ENCODE data around the gene FOXL3.

FOXL3 gene

DNA sequence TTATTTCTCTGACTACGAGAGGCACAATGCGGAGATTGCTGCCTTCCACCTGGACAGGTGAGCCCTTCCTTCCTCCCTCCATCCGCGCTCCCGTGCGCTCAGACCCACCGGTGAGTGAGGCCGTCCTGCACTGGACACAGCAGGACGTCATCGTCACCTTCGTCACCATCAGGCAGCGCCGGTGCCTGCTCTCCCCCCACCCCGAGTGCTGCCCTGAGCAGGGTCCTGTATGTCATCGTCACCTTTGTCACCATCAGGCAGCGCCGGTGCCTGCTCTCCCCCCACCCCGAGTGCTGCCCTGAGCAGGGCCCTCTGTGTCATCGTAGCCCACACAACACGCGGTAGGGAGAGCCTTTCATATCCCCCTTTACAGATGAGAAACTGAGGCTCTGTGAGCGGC, 43.5 kb upstream of the FOXL3 start:
- TF ChIP-seq, protein P1, sequence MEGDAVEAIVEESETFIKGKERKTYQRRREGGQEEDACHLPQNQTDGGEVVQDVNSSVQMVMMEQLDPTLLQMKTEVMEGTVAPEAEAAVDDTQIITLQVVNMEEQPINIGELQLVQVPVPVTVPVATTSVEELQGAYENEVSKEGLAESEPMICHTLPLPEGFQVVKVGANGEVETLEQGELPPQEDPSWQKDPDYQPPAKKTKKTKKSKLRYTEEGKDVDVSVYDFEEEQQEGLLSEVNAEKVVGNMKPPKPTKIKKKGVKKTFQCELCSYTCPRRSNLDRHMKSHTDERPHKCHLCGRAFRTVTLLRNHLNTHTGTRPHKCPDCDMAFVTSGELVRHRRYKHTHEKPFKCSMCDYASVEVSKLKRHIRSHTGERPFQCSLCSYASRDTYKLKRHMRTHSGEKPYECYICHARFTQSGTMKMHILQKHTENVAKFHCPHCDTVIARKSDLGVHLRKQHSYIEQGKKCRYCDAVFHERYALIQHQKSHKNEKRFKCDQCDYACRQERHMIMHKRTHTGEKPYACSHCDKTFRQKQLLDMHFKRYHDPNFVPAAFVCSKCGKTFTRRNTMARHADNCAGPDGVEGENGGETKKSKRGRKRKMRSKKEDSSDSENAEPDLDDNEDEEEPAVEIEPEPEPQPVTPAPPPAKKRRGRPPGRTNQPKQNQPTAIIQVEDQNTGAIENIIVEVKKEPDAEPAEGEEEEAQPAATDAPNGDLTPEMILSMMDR (conservative IDR thresholded peaks at IDR 0.05; ENCODE audit: low read depth, low read length) = no peak
- H3K4me3 ChIP-seq (ENCODE audit: low read length) = no peak overlapping the region
- DNase-seq (ENCODE audit: low read depth) = no peak

DNA sequence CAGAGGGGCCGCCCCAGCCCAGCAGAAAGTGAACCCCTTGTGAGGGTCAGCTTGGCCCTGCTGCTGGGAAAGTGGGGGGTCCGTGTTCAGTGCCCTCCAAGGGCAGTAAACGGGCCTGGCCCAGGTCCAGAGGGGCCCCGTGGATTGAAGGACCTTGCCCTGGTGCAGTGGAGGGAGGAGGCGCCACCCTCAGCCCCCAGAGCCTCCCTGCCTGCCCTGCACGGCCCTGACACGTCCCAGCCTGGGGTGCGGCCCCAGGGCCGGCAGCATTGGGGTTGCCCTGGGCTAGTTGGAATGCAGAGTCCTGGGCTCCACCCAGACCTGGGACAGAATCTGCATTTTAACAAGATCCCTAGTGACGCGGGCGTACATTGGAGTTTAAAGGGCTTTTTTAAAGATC, 42.8 kb upstream of the FOXL3 start:
- TF ChIP-seq, protein P1 (conservative IDR thresholded peaks at IDR 0.05; ENCODE audit: low read depth, low read length) = no peak
- H3K4me3 ChIP-seq (ENCODE audit: low read length) = no peak overlapping the region
- no peak for DNase-seq (ENCODE audit: low read depth)

DNA sequence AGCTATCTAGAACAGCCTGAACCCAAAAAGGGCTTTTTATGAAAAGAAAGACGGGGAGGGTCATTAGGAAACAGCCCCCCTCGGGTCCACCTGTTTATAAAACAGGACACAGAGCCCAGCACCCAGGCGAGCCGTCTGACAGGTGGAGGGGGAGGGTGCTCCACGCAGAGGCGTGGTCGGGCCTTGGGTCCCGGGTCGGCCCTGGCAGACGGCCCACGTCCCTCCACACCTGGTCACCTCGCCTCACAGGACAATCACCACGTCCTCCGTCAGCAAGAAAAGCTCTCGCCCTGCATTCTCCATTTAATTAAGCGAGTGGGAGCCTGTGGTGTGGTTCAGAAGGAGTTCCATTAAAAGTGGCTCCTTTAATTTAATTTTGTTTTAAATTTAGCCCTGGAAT, 42.3 kb upstream of the FOXL3 start:
- TF ChIP-seq, protein P1 (conservative IDR thresholded peaks at IDR 0.05; ENCODE audit: low read depth, low read length) = no peak
- no peak overlapping the region for H3K4me3 ChIP-seq (ENCODE audit: low read length)
- DNase-seq (ENCODE audit: low read depth) = no peak

GRCh38 chr7:248732-249435, 41.1 kb upstream of the FOXL3 start:
- TF ChIP-seq, protein P1 (conservative IDR thresholded peaks at IDR 0.05; ENCODE audit: low read depth, low read length) = no peak
- DNase-seq (ENCODE audit: low read depth) = no peak
- no peak overlapping the region for H3K4me3 ChIP-seq (ENCODE audit: low read length)

DNA sequence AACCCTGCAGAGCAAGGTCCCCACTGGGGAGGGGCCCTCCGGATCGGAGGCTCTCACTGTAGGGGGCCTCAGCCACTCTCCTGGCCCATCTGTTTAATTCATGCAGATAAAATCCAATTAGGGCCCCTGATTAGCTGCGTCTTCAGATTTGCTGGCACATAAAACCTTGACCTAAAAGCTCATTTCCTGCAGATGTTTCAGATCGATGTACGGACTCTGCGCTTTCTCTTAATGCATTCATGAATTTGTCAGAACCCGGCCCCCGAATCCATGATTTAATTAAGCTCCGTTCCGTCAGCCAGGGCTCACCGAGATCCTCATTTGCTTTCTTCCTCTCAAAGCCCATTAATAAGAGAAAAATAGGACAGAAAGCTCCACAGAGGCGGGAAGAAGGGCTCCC, 40.0 kb upstream of the FOXL3 start:
- H3K4me3 ChIP-seq (ENCODE audit: low read length) = no peak overlapping the region
- TF ChIP-seq, protein P1 (conservative IDR thresholded peaks at IDR 0.05; ENCODE audit: low read depth, low read length) = no peak
- DNase-seq (ENCODE audit: low read depth) = no peak

GRCh38 chr7:250523-250922, 39.4 kb upstream of the FOXL3 start:
- DNase-seq (ENCODE audit: low read depth) = no peak
- TF ChIP-seq, protein P1 (conservative IDR thresholded peaks at IDR 0.05; ENCODE audit: low read depth, low read length) = no peak
- no peak overlapping the region for H3K4me3 ChIP-seq (ENCODE audit: low read length)

DNA sequence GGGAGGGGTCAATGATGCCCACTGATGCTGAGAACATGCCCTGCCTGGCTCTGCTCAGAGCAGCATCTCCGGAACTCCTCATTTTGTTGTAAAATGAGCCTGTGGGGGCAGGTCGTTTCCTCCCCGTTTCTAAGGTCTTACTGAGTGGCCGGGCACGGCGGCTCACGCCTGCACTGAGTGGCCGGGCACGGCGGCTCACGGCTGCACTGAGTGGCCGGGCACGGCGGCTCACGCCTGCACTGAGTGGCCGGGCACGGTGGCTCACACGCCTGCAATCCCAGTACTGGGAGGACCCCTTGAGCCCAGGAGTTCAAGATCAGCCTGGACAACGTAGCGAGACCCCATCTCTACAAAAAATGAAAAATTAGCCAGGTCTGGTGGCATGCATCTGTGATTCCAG, 39.0 kb upstream of the FOXL3 start:
- TF ChIP-seq, protein P1 (conservative IDR thresholded peaks at IDR 0.05; ENCODE audit: low read depth, low read length) = no peak
- DNase-seq (ENCODE audit: low read depth) = no peak
- H3K4me3 ChIP-seq (ENCODE audit: low read length) = no peak overlapping the region
